Endothelial cell of umbilical vein (primary cell): ENCODE data around the gene MYBPHL. TPM values are rescaled to one million over a fixed set of nuclear protein-coding genes. Genes with fewer than 3 reads are reported as not detected.

Source experiments
- BruUV-seq: library from RNA; stranded (reverse); fragments of 400-500 nt; replicated peaks from 2 replicates; lab custom pipeline; 2021; lab: Mats Ljungman, UMichigan
- CTCF ChIA-PET: fragments of 300-600, 350-600 bp; sonication (Branson Sonifier 250); formaldehyde crosslinking; loops from one replicate; lab custom pipeline; 2021; ENCODE audit warnings: antibody characterized with exemption, inconsistent platforms; lab: Charles Lee
- POLR2A ChIA-PET: fragments of 300-600, 350-600 bp; sonication (Branson Sonifier 250); formaldehyde crosslinking; loops from one replicate; lab custom pipeline; 2021; ENCODE audit warnings: antibody characterized with exemption, inconsistent platforms; lab: Charles Lee
- DNase-seq: peaks from one replicate; pipeline ENCODE4 v3.0.0-alpha.2; 2011; ENCODE audit warnings: low read depth, low spot score
- FAIRE-seq: peaks from 2 replicates; lab custom pipeline; 2011; peaks lifted over from hg19 to GRCh38; lab: Jason Lieb, UNC
- H2AFZ ChIP-seq: 2 replicates; pipeline ENCODE4 v1.6.0; 2012; ENCODE audit warnings: low read depth, low read length, control low read depth, inconsistent platforms
- H3K27ac ChIP-seq: 2 replicates; pipeline ENCODE4 v1.5.1; 2011; ENCODE audit warnings: low read depth, mild to moderate bottlenecking, control low read depth, low read length, moderate library complexity; ENCODE audit not compliant: insufficient read depth
- H3K27me3 ChIP-seq, 2 experiments: 2 replicates each; pipeline versions ENCODE4 v1.6.0 to v1.6.1; 2011; ENCODE audit warnings: low read length in 2 of 2, mixed read lengths in 1 of 2; ENCODE audit not compliant: control insufficient read depth in 2 of 2, insufficient read depth in 2 of 2
- H3K36me3 ChIP-seq, 2 experiments: 2 replicates in 1 of 2; 3 replicates in 1 of 2; pipeline ENCODE4 v1.5.1; 2011; ENCODE audit warnings: low read length in 2 of 2, mild to moderate bottlenecking in 1 of 2, moderate library complexity in 1 of 2; ENCODE audit not compliant: control insufficient read depth in 2 of 2, insufficient read depth in 2 of 2; ENCODE audit errors: extremely low read depth in 1 of 2
- H3K4me1 ChIP-seq: 3 replicates; pipeline ENCODE4 v1.5.1; 2011; ENCODE audit warnings: mild to moderate bottlenecking, low read length; ENCODE audit not compliant: control insufficient read depth, insufficient read depth; ENCODE audit errors: extremely low read depth
- H3K4me2 ChIP-seq: 2 replicates; pipeline ENCODE4 v1.6.1; 2011; ENCODE audit warnings: low read length, control low read depth, mixed read lengths; ENCODE audit not compliant: insufficient read depth
- H3K4me3 ChIP-seq, 3 experiments: fragments of 200-600 bp in 1 of 3; sonication (generic), shearing (Covaris generic) in 1 of 3; replicated peaks in 1 of 3; 2 replicates each; pipeline ENCODE4 v1.5.1; 2011 to 2016; ENCODE audit warnings: control low read depth in 3 of 3, low read length in 3 of 3, mild to moderate bottlenecking in 2 of 3, inconsistent platforms in 1 of 3, low read depth in 1 of 3, moderate library complexity in 1 of 3; ENCODE audit not compliant: insufficient read depth in 1 of 3
- H3K79me2 ChIP-seq: 2 replicates; pipeline ENCODE4 v1.6.0; 2012; ENCODE audit warnings: low read length, inconsistent platforms; ENCODE audit not compliant: control insufficient read depth, insufficient read depth
- H3K9ac ChIP-seq: replicated peaks from 2 replicates; pipeline ENCODE3; 2011; ENCODE audit warnings: low read length, control low read depth; ENCODE audit not compliant: insufficient read depth; ENCODE audit errors: extremely low read depth
- H3K9me1 ChIP-seq: replicated peaks from 3 replicates; pipeline ENCODE4 v1.6.0; 2011; ENCODE audit warnings: mild to moderate bottlenecking, low read length; ENCODE audit not compliant: control insufficient read depth, insufficient read depth; ENCODE audit errors: extremely low read depth
- H3K9me3 ChIP-seq: replicated peaks from 2 replicates; pipeline ENCODE4 v1.5.1; 2012; ENCODE audit warnings: low read length, inconsistent platforms; ENCODE audit not compliant: control insufficient read depth, insufficient read depth
- H4K20me1 ChIP-seq: replicated peaks from 2 replicates; pipeline ENCODE3; 2011; ENCODE audit warnings: mild to moderate bottlenecking, low read length; ENCODE audit not compliant: control insufficient read depth, insufficient read depth; ENCODE audit errors: extremely low read depth
- CTCF ChIP-seq, 2 donors: IDR thresholded peaks; 1 replicate in 1 of 2; 2 replicates in 1 of 2; pipeline ENCODE4 v1.5.1; 2011; ENCODE audit warnings: low read length in 2 of 2, mild to moderate bottlenecking in 2 of 2, moderate library complexity in 2 of 2, control low read depth in 1 of 2, inconsistent platforms in 1 of 2, low read depth in 1 of 2; ENCODE audit not compliant: insufficient read depth in 1 of 2; ENCODE audit errors: extremely low read depth in 1 of 2
- EZH2 ChIP-seq: IDR thresholded peaks from 2 replicates; pipeline ENCODE4 v1.6.1; 2012; ENCODE audit warnings: borderline replicate concordance, low read depth, mild to moderate bottlenecking, moderate library complexity, low read length, inconsistent platforms; ENCODE audit not compliant: severe bottlenecking
- FOS ChIP-seq: IDR thresholded peaks from 2 replicates; pipeline ENCODE4 v1.6.1; 2011; ENCODE audit warnings: mild to moderate bottlenecking, low read length, moderate library complexity, borderline replicate concordance; ENCODE audit not compliant: insufficient read depth
- GATA2 ChIP-seq: IDR thresholded peaks from 2 replicates; pipeline ENCODE4 v1.7.0; 2011; ENCODE audit warnings: low read depth, mild to moderate bottlenecking, moderate library complexity, mixed read lengths, low read length; ENCODE audit not compliant: insufficient read length, insufficient read depth
- JUN ChIP-seq: IDR thresholded peaks from 2 replicates; pipeline ENCODE4 v1.6.1; 2011; ENCODE audit warnings: borderline replicate concordance, low read depth; ENCODE audit not compliant: insufficient read length, insufficient read depth
- MAX ChIP-seq: IDR thresholded peaks from 2 replicates; pipeline ENCODE4 v1.6.1; 2011; ENCODE audit not compliant: insufficient read depth, insufficient read length
- MYC ChIP-seq: IDR thresholded peaks from one replicate; pipeline ENCODE4 v1.6.1; 2011; ENCODE audit warnings: mild to moderate bottlenecking, low read depth, low read length
- POLR2A ChIP-seq: IDR thresholded peaks from 2 replicates; pipeline ENCODE4 v1.6.1; 2012; ENCODE audit warnings: low read depth, mild to moderate bottlenecking, control low read depth, low read length
- POLR2AphosphoS5 ChIP-seq: IDR thresholded peaks from 2 replicates; pipeline ENCODE4 v1.6.1; 2012; ENCODE audit warnings: low read depth, mild to moderate bottlenecking, control low read depth, low read length, moderate library complexity; ENCODE audit not compliant: insufficient read depth
- dilution Hi-C: fragments of 300-500 bp; cut with MboI; formaldehyde crosslinking; loops from one replicate; pipeline ENCODE4 v1.15.0; 2019; ENCODE audit warnings: low sequenced_read_pairs; ENCODE audit not compliant: extremely low pct_ligation_motif_present
- intact Hi-C: fragments of 100-400 bp; cut with micrococcal nuclease; formaldehyde crosslinking; loops from one replicate; pipeline ENCODE4 v1.10.0; 2022
- polyA plus RNA-seq, 4 experiments: library from polyadenylated mRNA; depleted of rRNA in 3 of 4; stranded (reverse) in 3 of 4; unstranded in 1 of 4; fragments of >200 nt; gene quantifications; 2 replicates each; pipeline versions ENCODE4 v1.2.1 to v1.2.3, GENCODE V29; 2011 to 2012; ENCODE audit warnings: missing spikeins in 1 of 4
- total RNA-seq: library from RNA; stranded (reverse); gene quantifications from 2 replicates; pipeline ENCODE4 v1.2.3, GENCODE V29; 2021

MYBPHL gene
- total and polyA plus RNA-seq, 2 donors (not counting 3 experiments of a cell fraction or from before 2014, with no cell fraction given) = not detected

- BruUV-seq = no TSS peak
- Histone ChIP-seq H3K9me3 (no peaks in the 10 kb centered on the region), H2AFZ (no peak overlapping the region), H3K36me3 (no peaks in the 10 kb centered on the region), H3K79me2 (no peaks in the 10 kb centered on the region), H3K4me1 (no peaks in the 10 kb centered on the region), H3K9ac (no peak overlapping the region), H3K27ac (no peak overlapping the region), H3K9me1 (no peaks in the 10 kb centered on the region), H3K4me3 (no peak overlapping the region), H4K20me1 (no peaks in the 10 kb centered on the region), H3K4me2 (no peak overlapping the region), H3K27me3 (no peaks in the 10 kb centered on the region)
- no peak for TF ChIP-seq POLR2AphosphoS5
- no peak for TF ChIP-seq FOS
- TF ChIP-seq MYC = no peak
- no peak for DNase-seq
- no peak for FAIRE-seq
- ChIA-PET POLR2A (no interaction called here), CTCF (interaction anchor here (0.7 to 4.8 kb wide), 6 partner anchors 10 to 257 kb away, joined by 3 to 282 read pairs (median 7); partner anchors contain the start of gene SORT1)
- dilution Hi-C loops = no loop called here
- intact Hi-C loops = loop anchor here (10.0 kb wide), 1 partner anchor 209 kb away; the partner anchor contains the start of gene ATXN7L2
Measured at GRCh38 chr1:109275706-109276345, 31.0 kb downstream of the MYBPHL start.

- no peak overlapping the region for H3K9ac ChIP-seq
- CTCF ChIA-PET = interaction anchor here (4.8 kb wide), 1 partner anchor 125 kb away, joined by 282 read pairs; the partner anchor contains the start of gene SORT1
- POLR2A ChIA-PET = no interaction called here
Measured at GRCh38 chr1:109274533-109275476, 32.0 kb downstream of the MYBPHL start.

More at GRCh38 chr1:109274533-109275476, 32.0 kb downstream of the MYBPHL start:
- no peaks in the 10 kb centered on the region for H3K79me2 ChIP-seq
- dilution Hi-C loops = no loop called here
- DNase-seq = no peak
- H3K4me2 ChIP-seq = no peak overlapping the region
- H3K9me1 ChIP-seq = no peaks in the 10 kb centered on the region
- no peaks in the 10 kb centered on the region for H3K27me3 ChIP-seq
- H3K27ac ChIP-seq = no peak overlapping the region
- no peak for FAIRE-seq
- TF ChIP-seq POLR2AphosphoS5 (no peak), MAX (no peak), JUN (no peak), CTCF (IDR thresholded peaks at IDR 0.05; ENCODE audit: extremely low read depth in 1 of 2, insufficient read depth in 1 of 2, low read depth in 1 of 2, low read length in 2 of 2) (no peak), GATA2 (no peak), MYC (no peak), EZH2 (no peak), POLR2A (no peak), FOS (no peak)
- H2AFZ ChIP-seq = no peak overlapping the region
- no peaks in the 10 kb centered on the region for H3K9me3 ChIP-seq
- no peaks in the 10 kb centered on the region for H4K20me1 ChIP-seq
- BruUV-seq = no TSS peak
- H3K4me3 ChIP-seq = no peak overlapping the region
- intact Hi-C loops = loop anchor here (10.0 kb wide), 1 partner anchor 210 kb away; the partner anchor contains the start of gene ATXN7L2
- no peaks in the 10 kb centered on the region for H3K4me1 ChIP-seq
- H3K36me3 ChIP-seq = no peaks in the 10 kb centered on the region
